ENCODE data around the gene EXOC7.

Gene EXOC7

DNA sequence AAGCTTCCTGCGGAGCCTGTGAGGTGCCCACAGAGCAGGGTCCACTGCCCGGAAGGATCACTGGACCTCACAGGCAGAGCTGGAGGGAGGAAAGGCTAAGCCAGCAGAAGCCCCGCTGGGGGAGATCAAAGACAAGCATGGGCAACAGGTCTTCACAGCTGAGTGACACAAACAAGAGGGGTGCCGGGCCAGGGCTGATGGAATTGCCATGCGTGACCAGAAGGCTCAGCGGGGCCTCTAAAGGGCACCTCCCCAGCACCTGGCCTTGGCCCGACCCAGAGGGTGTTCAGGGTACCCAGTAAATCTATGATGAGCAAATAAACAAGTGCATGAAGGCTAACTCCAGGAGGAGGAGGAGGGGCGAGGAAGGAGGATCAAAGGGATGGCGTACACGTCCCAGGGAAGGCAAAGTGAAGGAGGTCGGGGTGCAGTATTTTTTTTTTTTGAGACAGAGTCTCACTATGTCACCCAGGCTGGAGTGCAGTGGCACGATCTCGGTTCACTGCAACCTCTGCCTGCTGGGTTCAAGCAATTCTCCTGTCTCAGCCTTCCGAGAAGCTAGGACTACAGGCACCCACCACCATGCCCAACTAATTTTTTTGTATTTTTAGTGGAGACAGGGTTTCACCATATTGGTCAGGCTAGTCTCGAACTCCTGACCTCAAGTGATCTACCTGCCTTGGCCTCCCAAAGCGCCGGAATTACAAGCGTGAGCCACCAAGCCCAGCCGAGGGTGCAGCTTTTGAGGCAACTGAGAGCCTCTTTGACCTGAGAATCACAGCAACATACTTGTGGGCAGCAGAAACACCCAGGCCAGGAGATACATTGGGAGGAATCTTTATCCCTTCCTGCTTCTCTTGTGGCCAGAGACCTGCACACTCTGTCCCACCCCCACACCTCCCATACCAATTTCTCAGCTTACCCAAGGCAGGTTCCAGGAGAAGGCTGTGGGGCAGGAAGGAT, 16.1 kb upstream of the EXOC7 start:
- no peak for DNase-seq

GRCh38 chr17:76115138-76115754, 11.7 kb upstream of the EXOC7 start:
- no peak for DNase-seq

DNA sequence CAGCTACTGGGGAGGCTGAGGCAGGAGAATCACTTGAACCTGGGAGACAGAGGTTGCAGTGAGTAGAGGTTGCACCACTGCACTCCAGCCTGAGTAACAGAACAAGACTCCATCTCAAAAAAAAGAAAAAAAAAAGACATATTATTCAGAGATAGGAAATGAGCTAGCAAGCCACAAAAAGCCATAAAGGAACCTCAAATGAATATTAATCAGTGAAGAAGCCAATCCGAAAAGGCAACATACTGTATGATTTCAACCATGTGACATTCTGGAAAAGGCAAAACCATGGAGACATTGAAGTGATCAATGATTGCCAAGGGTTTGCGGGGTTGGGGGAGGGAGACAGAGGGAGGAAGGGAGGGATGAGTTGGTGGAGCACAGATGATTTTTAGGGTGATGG, 8.4 kb upstream of the EXOC7 start:
- DNase-seq, result no peak

DNA sequence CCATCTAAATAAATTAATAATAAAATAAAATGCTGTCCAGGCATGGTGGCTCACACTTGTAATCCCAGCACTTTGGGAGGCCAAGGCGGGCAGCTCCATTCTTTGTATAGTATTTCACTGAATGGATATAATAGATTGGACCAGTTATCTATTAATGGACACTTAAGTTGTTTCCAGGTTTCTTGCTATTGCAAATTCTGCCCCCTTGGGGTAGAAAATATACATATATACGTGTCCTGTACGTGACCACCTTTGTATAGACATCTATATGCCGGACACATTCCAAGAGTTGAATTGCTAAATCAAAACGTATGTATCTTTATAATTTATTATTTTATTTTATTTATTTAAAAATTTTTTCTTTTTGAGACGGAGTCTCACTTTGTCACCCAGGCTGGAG, 3.9 kb upstream of the EXOC7 start:
- DNase-seq, result peak in 1 of 2 donors; percentile 25

DNA sequence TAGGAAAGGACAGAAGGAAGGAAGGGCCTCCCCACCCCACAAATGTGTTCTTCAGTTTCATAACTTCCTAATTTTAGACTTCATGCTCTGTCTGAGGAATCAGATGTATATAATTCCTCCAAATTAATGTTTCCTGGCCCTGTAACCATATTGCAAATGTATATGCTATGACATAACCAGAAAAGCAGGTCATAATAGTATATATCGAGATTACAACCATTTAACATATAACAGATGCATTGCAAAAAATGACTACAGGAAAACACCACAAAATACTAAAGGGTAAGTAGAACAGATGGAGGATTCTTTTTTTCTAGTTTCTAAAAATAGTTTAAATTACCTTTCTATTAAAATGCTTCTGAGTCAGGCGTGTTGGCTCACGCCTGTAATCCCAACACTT, 3.1 kb upstream of the EXOC7 start:
- DNase-seq, result no peak

DNA sequence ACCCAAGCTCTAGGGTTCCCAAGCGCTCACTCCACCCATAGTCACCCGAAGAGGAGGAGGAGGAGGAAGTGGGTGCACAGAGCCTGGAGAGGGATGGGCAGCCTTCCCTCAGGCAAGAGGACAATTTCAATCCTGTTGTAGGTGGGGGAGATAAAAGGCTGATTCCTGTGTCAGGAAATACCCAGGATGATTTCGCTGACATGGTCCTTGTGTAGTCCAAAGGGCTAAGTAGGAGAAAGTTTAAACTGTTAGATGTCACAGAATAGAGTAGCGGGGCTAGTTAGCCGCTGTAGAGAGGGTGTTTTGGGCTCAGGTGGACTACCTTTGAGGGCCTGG, 1.3 kb upstream of the EXOC7 start:
- DNase-seq, result no peak

- DNase-seq, result no peak
Observed at GRCh38 chr17:76104140-76104895, 731 bp upstream of the EXOC7 start.

GRCh38 chr17:76102944-76103273, 678 bp downstream of the EXOC7 start:
- DNase-seq, result no peak

GRCh38 chr17:76097716-76098295, 5.8 kb downstream of the EXOC7 start:
- DNase-seq, result no peak

GRCh38 chr17:76095943-76096342, 7.6 kb downstream of the EXOC7 start:
- DNase-seq, result no peak

DNA sequence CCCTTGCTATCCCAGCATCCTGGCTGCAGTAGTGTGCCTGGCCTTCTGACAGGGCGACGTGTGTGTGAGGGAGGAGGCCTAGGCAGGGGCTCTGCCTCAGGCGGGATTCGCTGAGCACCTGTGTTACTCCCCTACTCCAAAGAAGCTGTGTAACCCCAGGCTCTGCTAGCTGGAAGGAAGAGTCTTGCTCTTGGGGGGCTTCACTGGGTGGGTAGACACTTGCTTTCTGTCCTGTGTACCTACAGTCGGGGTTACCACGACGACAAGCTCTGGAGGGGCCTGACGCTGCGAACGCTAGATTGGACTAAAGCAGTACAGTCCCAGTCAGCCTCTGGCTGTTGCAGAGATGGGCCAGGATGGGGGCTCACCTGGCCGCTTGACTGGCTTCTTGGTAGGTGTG, 9.5 kb downstream of the EXOC7 start:
- DNase-seq, result no peak

- DNase-seq, result no peak
Observed at GRCh38 chr17:76092526-76093413, 10.8 kb downstream of the EXOC7 start.

DNA sequence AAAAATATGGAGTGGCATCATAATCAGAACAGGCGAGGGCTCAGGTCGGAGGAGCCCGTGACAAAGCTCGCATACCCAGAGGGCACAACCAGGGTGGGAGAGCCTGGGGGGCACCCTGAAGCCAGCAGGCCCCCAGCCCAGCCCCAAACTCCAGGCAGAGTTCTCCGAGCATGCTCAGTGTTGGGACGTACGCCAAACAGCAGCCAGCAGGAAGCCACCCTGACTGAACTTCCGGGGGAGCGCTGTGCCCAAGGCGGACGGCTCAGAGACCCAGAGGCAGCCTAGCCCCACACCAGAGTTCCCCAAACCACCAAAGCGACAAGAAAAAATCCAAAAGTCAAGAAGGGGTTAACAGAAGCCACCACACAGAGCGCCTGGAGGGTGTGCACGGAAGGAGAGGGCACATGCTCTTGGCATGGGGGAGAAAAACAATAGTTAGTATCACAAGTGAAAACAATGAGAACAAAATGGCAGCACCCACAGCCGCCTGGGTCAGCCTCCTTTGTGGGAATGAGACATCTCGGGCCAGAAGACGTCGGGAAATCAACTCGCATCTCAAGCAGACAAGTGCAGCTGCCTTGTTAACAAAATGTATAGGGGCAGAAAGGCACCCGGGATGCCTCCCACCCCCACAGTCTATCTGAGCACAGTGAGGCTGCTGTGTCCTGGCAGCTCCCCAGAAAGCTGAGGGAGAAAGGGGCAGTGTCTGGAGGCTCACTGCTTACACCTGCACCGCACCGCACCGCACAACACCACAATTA, 11.9 kb downstream of the EXOC7 start:
- DNase-seq, result no peak

- DNase-seq, result no peak
Observed at GRCh38 chr17:76090517-76091129, 13.0 kb downstream of the EXOC7 start.

- no peak for DNase-seq
Observed at GRCh38 chr17:76089680-76090516, 13.7 kb downstream of the EXOC7 start.

DNA sequence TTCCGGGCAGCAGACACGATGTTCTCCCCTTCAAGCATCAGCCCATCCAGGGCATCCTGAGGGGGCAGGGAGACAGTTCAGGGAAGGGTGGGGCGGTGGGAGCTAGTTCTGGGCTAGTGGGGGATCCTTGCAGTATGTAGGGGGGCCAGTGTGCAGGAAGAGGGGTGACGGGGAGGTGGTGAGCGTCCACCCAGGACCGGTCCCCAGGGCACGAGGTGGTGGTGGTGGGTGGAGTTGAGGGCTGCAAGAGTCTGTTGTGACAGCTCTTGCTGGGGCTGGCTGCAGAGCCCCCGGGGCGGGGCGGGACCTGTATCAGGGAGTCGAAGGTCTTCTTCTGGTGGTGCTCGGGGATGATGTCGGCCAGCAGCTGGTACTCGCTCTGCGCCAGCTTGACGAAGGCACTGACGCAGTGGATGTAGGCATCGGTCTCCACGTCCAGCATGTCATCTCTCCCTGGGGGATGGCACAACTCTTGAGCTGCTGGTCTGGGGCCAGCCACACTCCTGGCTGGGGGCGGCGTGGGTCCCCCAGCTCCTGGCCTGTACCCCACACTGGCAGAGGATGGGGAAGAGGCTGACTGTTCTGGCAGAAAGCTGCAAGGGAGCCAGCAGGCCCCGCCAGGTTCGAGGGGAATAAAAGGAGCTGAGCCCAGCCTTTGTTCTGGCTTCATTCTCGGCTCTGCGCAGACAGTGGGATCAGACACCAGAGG, 14.6 kb downstream of the EXOC7 start:
- no peak for DNase-seq

- DNase-seq, result no peak
Observed at GRCh38 chr17:76088041-76088867, 15.3 kb downstream of the EXOC7 start.

DNA sequence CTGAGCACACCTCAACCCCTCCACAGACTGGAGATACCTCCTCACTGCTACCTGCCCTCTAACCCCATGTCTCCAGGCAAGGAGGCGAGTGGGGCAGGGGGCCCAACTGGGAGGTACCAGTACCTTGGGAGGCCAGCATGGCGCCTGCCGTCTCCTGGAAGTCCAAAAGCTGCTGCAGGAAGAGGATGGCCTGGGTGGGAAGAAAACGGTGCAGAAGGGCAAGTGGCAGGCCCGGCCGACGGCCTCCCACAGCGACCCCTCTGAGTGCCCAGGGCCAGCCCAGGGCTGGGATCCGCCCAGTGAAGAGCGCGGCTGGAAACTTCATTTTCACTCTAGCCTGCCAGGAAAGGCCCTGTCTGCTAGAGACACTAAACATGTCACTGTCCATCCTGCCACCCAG, 16.1 kb downstream of the EXOC7 start:
- DNase-seq, result no peak

DNA sequence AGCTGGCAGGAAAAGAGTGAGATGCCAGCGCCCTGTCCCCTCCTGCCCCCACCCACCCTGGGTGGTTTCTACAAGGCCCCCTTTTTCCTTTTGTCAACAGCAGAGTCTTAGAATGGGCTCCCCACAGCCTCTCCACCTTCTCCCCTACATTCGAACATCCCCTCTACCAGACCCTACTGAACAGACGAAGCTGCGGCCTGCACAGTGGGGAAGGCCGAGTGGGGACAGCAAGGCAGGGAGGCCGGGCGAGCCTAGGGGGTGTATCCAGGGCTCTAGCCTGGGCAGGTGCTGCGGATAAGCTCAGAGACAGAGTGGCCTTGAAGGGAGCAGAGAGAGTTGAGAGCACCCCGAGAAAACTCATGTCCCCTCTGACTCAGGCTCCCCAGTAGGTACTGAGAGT, 17.2 kb downstream of the EXOC7 start:
- DNase-seq, result no peak
